Right lobe of liver (tissue), 4 donors: ENCODE measurements around the gene ADM.

ENCODE experiments used
- CTCF ChIP-seq, 4 donors: fragments of 200-600 bp in 3 of 4; fragments of 450-650 bp in 1 of 4; IDR thresholded peaks; one replicate each; pipeline versions ENCODE4 v1.5.1 to v1.8.0; 2016 to 2022; ENCODE audit warnings: antibody characterized with exemption in 4 of 4, mild to moderate bottlenecking in 2 of 4
- POLR2A ChIP-seq: fragments of 450-650 bp; IDR thresholded peaks from one replicate; pipeline ENCODE4 v1.6.1; 2017; ENCODE audit warnings: antibody characterized with exemption, mild to moderate bottlenecking
- donor health status: DM: no; HTN: no; CAD: no.
- donor health status: DM: no; HTN: no; CAD: no.
- donor health status: DM: no; HTN: yes; CAD: no.

GRCh38 chr11:10287140-10287539 is 17.7 kb upstream of the ADM start:
- TF ChIP-seq CTCF (IDR thresholded peaks at IDR 0.05) (no peak), POLR2A (no peak)
